Activated CD4-positive, alpha-beta T cell treated with anti-CD3 and anti-CD28 coated beads for 24 hours (primary cell): Measurements from ENCODE around the gene SLC11A1.

Source experiments
- DNase-seq, 2 donors: peaks; one replicate each; pipeline ENCODE4 v3.0.0-alpha.2; 2020; ENCODE audit warnings: low read depth in 2 of 2

SLC11A1 gene

DNA sequence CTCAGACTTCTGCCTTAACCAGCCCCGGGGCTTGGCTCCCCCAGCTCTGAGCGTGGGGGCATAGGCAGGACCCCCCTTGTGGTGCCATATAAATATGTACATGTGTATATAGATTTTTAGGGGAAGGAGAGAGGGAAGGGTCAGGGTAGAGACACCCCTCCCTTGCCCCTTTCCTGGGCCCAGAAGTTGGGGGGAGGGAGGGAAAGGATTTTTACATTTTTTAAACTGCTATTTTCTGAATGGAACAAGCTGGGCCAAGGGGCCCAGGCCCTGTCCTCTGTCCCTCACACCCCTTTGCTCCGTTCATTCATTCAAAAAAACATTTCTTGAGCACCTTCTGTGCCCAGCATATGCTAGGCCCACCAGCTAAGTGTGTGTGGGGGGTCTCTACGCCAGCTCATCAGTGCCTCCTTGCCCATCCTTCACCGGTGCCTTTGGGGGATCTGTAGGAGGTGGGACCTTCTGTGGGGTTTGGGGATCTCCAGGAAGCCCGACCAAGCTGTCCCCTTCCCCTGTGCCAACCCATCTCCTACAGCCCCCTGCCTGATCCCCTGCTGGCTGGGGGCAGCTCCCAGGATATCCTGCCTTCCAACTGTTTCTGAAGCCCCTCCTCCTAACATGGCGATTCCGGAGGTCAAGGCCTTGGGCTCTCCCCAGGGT is 23.1 kb downstream of the SLC11A1 start:
- no peak for DNase-seq

DNA sequence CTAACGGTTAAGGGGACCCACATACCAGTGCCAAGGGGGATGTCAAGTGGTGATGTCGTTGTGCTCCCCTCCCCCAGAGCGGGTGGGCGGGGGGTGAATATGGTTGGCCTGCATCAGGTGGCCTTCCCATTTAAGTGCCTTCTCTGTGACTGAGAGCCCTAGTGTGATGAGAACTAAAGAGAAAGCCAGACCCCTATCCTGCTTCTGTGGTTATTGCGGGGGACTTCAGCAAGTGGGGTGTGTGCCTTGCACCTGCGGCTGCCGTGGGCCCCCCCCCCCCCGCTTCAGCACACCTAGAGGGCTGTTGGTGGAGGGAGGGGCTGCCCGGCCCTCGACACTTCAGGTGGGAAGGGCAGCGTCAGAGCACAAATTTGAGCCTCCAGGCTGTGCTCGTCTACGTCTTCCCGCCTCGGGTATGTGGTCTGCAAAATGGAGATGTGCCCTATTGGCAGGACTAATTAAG is 23.7 kb downstream of the SLC11A1 start:
- DNase-seq: no peak

DNA sequence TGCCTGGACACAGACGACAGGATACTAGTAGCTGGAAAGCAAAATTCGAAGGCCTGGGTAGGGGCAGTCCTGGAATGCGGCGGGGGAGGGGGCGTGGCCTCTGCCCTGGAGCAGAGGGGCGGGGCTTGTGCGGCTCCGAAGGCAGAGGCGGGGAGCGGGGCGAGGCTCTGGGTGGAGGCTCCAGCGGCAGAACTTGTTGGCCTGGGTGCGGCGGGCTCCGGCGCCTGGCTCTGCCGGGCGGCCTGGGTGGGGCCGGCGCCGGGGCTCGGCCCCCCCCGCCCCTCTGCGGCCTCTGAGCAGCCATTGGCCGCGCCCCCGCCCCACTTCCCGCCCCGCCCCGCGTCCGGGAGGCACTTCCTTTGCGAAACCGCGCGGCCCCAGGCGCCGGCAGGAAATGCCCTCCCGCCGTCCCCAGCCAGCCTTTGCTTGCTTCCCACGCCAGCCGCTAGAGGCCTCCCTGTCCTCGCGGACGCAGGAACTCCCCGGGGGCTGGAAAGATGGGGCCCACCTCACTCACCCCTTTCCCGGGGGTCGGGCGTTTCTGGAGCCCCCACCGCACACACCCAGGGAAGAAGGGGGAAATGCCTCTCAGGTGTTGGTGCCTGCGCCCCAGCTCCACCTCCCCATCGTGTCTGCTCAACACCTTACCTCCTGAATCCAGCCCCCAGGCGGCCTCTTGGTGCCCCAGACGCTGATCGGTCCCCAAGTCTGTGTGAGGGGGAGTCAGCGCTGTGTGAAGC is 24.3 kb downstream of the SLC11A1 start:
- peak; percentile 87 to 97 for DNase-seq

DNA sequence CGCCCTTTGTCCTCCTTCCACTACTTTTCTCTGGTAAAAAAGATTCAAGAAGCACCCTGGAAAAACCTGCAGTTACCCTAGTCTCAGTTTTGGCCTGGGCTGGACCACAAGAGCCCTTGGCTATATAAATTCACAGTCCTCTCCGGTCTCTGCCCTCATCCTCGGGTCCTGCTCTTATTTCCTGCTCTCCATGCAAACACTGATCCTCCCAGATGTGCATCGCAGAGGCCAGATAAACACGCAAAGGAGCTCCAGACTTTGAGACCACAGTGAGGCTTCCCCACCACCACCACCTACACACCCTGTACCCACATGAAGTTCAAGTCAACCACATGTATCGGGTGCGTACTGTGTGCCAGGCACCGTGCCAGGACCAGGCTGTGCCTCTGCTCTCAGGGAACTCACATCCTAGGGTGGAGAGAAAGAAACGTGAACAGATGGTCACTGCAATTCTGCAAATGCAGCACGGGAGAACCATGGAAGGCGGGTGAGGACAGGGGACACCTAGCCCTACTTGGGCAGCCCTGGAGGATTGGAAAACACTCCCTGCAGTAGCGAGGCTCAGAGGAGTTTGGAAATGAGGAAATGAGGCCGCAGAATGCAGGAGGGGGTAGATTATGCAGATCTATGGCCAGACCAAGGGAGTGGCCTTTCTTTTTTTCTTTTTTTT is 25.0 kb downstream of the SLC11A1 start:
- no peak for DNase-seq

DNA sequence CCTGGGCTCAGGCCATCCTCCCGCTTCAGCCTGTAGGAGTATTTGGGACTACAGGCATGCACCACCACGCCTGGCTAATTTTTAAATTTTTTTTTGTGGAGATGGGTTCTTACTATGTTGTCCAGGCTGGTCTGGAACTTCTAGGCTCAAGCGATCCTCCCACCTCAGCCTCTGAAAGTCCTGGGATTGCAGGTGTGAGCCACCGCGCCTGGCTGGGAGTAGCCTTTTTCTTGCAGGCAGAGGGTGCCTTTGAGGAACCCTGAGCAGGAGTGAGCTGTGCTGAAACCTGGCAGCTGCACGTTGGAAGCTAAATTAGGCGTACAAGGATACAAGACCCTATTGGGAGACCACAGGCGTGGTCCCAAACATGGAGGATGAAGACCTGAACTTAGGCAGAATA is 25.6 kb downstream of the SLC11A1 start:
- no peak for DNase-seq

DNA sequence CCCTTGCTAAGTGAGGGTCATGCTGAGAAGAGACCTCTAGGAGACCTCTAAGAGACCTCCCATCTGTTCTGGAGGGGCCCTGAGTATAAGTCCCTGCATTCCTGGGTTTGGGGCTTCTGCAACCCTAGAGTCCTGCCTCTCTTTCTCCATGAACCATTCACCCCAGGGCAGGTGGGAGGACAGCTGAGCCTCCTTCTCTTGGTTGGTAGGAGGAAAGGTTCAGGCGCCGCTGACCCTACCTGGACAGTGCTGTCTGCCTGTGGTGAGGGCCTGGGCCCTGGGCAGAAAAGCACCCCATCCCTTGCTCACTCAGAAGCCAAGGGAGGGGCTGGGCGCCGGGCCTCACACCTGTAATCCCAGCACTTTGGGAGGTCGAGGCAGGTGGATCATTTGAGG is 36.2 kb downstream of the SLC11A1 start:
- no peak for DNase-seq

DNA sequence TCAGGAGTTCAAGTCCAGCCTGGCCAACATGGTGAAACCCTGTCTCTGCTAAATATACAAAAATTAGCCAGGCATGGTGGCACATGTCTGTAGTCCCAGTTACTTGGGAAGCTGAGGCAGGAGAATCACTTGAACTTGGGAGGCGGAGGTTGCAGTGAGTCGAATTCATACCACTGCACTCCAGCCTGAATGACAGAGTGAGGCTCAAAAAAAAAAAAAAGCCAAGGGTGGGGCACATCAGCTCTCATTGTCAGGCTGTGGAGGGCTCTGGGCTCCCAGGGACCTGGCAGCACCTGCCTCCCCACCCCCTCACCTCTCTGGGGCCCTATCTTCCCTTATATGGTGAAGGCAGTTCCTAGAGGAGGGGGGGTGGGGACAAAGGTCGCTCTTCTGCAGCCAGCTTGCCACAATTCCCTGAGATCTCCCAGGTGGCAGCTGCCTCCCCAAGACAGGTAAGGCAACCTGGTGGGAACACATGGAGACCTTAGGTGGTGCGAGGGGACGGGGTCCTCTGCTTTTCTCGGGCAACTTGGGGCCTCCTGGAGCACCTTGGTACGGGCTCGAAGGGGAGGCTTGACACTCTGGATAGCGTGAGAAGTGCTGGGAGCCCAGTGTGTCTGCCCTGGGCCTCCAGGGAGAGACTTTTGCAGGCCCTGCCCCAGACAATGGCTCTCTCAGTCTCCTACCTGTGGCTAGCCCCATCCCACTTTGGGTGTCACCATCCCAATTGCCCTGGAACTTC is 36.8 kb downstream of the SLC11A1 start, which contains the start of gene VIL1:
VIL1 (plus strand) TSS at position 407 of the 742 bp plus-strand sequence. CDS start 4,656 bp downstream, outside the sequence.
- DNase-seq: no peak

DNA sequence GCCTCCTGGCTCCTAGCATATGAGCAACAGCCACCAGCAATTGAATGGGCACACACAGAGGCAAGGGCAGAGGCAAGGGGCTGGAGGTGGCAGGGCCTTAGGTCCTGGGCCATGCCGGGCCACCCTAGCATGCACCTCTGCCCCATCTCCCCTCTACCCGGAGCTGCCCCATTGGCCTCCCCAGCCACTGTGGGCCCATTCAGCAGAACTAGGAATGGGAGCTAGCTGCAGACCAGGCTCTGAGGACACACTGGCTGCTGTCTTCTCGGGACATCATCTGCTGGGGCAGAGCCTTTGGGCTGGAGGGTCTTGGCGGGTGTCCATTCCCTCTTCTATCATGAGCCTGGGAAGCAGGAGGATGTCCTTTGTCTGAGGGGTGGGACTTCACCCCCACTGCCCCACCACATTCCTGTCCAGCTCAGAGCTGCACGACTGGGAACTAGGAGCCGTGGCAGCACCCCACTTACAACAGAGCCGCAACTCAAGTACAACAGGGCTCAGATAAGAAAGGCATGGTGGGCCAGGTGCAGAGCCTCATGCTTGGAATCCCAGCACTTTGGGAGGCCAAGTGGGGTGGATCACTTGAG is 37.6 kb downstream of the SLC11A1 start:
- no peak for DNase-seq

DNA sequence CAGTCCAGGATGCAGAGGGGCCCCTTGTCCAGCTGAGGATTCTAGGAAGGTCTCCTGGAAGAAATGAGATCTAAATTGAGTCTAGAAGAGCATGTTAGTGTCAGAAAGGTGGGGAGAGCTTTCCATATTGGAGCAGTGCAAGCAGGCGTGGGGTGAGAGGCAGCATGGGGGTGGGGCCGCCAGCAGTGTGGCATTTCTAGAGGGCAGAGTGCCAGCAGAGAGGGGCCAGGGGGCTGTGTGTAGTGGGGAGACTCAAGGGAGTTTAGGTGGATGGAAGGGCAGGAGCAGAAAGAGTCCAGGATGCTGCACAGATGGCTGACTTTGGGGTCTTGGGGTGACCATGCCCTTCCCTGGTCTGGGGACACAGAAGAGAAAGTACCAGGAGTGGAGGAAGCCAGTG is 39.0 kb downstream of the SLC11A1 start:
- no peak for DNase-seq

DNA sequence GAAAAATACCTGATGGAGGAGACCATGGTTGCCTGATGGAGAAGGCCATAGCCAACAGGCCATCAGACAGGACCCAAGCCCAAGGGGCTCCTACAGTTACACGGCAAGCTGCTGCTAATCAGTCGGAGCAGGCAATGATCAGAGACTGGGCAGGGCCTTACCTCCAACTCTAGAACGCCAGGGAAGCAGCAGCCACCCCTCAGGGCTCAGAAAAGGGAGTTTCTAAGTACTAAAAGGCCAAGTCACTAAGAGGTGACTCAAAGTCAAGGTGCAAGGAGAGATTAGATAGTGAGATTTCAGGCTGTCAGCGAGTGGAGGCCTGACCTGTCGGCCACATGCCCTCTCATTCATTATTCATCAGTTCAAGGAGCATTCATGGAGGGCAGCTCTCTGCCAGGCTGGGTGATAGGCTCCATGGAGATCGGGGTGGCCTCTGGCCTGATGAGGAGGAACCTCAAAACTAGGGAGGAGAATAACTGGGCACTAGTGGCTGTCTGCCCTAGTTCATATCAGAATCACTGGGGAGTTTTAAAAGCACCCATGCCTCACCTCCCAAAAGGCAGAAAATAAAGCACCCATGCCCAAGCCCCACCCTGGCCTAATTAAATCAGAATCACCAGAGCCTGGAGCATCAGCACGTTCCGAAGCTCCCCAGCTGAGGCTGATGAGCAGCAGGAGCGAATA is 40.5 kb downstream of the SLC11A1 start:
- DNase-seq: no peak

DNA sequence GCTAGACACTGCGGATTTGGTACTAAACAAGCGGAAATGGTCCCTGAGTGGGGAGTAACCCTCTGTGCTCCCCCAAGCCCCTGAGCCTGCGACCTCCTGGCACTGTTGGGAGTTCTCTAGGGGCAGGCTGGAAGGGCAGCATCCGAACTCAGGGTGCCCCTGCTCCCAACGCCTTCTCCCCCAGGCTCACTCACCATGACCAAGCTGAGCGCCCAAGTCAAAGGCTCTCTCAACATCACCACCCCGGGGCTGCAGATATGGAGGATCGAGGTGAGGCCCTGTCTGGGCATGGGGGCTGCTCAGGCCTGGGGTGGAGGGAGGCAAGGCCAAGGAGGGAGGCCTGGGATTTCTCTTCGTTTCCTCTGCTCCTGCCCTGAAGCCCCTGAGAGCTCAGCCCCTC is 41.5 kb downstream of the SLC11A1 start:
- no peak for DNase-seq

DNA sequence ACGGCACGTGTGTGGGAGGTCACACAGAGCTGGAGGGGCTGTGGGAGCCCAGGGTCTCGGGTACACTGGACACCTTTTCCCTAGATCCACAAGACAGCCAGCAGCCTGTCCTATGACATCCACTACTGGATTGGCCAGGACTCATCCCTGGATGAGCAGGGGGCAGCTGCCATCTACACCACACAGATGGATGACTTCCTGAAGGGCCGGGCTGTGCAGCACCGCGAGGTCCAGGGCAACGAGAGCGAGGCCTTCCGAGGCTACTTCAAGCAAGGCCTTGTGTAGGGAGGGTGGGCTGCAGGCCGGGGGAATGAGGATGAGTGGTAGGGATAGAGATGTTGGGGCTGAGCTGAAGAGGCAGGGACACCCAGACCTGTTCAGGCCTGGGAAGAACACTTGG is 43.5 kb downstream of the SLC11A1 start:
- DNase-seq: no peak

DNA sequence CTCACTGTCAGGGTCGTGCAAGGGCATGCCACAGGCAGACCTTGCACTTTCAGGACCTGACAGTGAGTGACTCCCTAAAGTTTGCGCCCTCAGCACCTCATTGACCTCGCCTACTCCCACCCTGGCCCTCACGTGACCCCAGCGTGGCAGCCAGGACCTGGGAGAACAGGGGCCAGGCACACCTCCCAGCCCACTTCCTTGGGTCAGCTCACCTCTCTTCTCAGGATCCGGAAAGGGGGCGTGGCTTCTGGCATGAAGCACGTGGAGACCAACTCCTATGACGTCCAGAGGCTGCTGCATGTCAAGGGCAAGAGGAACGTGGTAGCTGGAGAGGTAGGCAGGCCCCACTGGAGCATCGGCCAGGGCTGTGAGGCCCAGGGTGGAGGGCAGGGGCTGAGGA is 45.7 kb downstream of the SLC11A1 start:
- no peak for DNase-seq

DNA sequence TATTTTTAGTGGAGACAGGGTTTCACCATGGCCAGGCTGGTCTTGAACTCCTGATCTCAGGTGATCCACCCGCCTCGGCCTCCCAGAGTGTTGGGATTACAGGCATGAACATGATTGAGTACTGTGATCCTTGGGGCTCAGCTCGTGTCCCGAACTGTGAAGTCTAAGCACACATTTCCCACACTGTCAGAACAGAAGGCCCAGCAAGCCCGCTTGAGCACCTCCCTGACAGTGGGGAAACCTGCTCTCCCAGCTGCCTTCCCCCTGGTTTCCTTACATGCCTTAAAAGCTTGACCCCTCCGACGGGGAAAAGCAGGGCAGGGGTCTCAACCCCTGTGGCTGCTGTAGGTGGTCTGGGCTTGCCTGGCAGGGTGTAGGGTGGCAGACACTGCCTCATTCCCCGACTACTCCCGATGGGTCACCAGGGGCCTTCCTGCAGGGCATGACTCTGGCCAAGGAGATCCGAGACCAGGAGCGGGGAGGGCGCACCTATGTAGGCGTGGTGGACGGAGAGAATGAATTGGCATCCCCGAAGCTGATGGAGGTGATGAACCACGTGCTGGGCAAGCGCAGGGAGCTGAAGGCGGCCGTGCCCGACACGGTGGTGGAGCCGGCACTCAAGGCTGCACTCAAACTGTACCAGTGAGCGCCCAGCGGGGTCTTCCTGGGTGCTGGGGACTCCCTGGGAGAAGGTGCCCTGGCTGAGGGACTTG is 46.9 kb downstream of the SLC11A1 start:
- DNase-seq: no peak

DNA sequence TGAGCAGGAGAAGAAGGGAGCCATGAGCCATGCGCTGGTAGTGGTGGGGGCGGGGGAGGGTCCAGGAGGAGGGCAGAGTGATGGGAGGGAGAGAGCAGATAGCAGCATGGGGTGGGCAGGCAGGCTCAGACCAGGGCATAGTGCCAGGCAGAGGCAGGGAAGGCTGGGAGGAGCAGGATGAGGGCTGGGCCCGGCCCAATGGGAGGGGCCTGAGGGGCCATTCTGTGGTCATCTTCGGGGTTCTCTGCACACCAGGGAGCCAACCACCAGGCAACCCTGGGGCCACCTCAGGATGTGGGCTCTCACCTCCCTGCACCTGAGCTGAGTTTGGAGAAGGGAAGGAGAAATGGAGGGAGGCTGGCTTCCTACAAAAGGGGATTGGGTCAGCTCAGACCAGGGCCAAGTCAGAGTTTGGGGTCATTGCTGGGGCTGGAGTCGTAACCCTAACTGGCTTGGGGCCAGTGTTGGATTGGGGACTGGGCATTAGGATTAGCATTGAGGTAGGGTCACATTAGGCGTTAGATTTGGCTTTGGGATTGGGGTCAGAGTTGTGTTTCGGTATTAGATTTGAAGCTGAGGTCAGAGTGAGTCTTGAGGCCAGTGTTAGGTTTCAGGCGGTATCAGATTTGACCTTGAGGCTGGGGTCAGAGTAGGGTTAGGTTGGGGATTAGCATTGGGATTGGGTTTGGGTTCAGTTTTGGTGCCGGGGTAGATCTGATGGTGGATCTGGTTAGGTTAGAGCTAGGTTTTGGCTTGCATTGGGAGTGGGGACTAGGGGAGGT is 48.0 kb downstream of the SLC11A1 start:
- DNase-seq: no peak

DNA sequence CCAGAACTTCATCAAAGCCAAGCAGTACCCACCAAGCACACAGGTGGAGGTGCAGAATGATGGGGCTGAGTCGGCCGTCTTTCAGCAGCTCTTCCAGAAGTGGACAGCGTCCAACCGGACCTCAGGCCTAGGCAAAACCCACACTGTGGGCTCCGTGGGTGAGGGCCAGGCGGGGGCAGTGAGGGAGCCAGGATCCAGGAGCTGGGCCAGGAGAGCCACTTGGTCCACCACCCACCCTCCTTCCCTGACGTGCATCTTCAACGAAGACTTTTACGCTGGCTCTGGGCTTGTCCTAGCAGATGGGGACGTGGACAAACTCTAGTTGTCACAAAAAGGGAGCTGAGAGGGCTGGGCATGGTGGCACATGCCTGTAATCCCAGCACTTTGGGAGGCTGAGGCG is 48.6 kb downstream of the SLC11A1 start:
- no peak for DNase-seq

DNA sequence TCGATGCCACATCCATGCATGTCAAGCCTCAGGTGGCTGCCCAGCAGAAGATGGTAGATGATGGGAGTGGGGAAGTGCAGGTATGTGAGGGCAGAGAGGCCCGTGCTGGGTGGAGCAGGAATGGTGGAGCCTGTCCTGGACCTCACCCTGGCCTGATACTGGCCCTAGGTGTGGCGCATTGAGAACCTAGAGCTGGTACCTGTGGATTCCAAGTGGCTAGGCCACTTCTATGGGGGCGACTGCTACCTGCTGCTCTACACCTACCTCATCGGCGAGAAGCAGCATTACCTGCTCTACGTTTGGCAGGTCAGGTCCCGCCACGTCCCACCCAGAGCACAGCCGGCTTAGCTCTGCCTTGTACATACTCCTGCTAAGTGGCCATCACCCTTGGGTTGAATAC is 49.8 kb downstream of the SLC11A1 start:
- DNase-seq: no peak

DNA sequence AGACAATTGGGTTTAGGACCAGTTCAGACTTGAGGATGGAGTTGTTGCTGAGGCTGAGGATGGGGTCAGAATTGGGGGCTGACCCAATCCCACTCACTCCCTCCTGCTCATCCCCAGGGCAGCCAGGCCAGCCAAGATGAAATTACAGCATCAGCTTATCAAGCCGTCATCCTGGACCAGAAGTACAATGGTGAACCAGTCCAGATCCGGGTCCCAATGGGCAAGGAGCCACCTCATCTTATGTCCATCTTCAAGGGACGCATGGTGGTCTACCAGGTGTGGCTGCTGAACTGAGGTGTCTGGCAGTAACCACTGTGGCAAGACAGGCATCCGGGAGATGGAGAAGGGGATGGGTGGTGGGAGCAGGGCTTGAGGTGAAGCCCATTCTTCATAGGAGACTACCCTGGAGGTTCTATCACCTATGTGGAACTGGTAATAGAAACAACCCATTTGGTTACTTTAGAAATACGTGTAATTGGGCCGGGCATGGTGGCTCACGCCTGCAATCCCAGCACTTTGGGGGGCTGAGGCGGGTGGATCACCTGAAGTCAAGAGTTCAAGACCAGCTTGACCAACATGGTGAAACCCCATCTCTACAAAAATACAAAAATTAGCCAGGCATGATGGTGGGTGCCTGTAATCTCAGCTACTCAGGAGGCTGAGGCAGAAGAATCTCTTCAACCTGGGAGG is 50.7 kb downstream of the SLC11A1 start:
- no peak for DNase-seq

DNA sequence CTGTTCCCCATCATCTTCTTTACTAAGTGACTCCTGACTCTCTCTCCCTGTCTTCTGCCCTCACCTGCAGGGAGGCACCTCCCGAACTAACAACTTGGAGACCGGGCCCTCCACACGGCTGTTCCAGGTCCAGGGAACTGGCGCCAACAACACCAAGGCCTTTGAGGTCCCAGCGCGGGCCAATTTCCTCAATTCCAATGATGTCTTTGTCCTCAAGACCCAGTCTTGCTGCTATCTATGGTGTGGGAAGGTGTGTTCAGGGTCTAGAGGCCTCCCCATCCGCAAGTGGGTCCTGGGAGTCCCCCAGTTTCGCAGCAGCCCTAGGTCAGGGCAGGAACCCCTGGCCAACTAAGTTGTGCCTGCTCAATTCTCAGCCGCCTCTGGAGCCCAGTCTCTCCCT is 52.4 kb downstream of the SLC11A1 start:
- no peak for DNase-seq
